ENCODE measurements around the gene MLLT11. TPM values are rescaled to one million over a fixed set of nuclear protein-coding genes. Genes with fewer than 3 reads are reported as not detected.

The MLLT11 gene
- total and polyA plus RNA-seq, 10 of the 15 experiments (the other 5 are each of a cell fraction or from before 2014, with no cell fraction given) = 6.2 to 27.3 (median 9.2) TPM

- Histone ChIP-seq H2AFZ (ENCODE audit: control insufficient read depth, low read depth, low read length) (no peak overlapping the region), H3K4me2 (ENCODE audit: control insufficient read depth, insufficient read depth) (no peak overlapping the region), H3K4me3 (no peak overlapping the region), H3K9ac (ENCODE audit: control insufficient read depth, insufficient read depth, low read length) (no peak overlapping the region), H3K4me1 (ENCODE audit: control insufficient read depth, insufficient read depth, low read length) (peaks cover 4% of the 10 kb centered on the region; the same call in 1 of the 2 replicates), H3K27me3 (replicated peaks in 1 of 2; ENCODE audit: control insufficient read depth in 2 of 2, insufficient read depth in 2 of 2, low read length in 1 of 2) (no peaks in the 10 kb centered on the region), H3K9me3 (replicated peaks; ENCODE audit: control insufficient read depth, insufficient read depth, low read length) (no peaks in the 10 kb centered on the region), H3K27ac (ENCODE audit: control insufficient read depth, insufficient read depth) (no peak overlapping the region), H3K36me3 (ENCODE audit: control insufficient read depth in 2 of 2, insufficient read depth in 2 of 2, low read length in 1 of 2) (no peaks in the 10 kb centered on the region), H4K20me1 (ENCODE audit: control insufficient read depth, insufficient read depth) (no peaks in the 10 kb centered on the region), H3K79me2 (ENCODE audit: control insufficient read depth, insufficient read depth, low read length) (peaks cover 26% of the 10 kb centered on the region)
- WGBS (ENCODE audit: insufficient coverage, insufficient replicate concordance, low lambda C conversion rate, missing lambda C conversion rate) = 86% methylated on average over 3 of the region's 3 CpGs
- POLR2A ChIA-PET = interaction anchor here (0.5 to 5.1 kb wide), 2 partner anchors 8 to 283 kb away, joined by 3 to 38 read pairs; partner anchors contain the start of gene GABPB2
- intact Hi-C loops (cut with micrococcal nuclease; ENCODE audit: unreplicated experiment) = no loop called here
- CTCF ChIA-PET = interaction anchor here (0.7 to 7.4 kb wide), 4 partner anchors 8 to 577 kb away, joined by 4 to 76 read pairs (median 16); partner anchors contain the start of genes C1orf56 and GABPB2
- no peak for TF ChIP-seq STAT3 (IDR thresholded peaks at IDR 0.05; ENCODE audit: low read depth, low read length)
- TF ChIP-seq CEBPZ (IDR thresholded peaks at IDR 0.05; ENCODE audit: low read depth, low read length) = no peak
- TF ChIP-seq JUND (IDR thresholded peaks at IDR 0.05; ENCODE audit: low read depth, low read length) = no peak
- no peak for TF ChIP-seq SPI1 (IDR thresholded peaks at IDR 0.05; ENCODE audit: borderline replicate concordance, insufficient read depth, low read depth, low read length)
- TF ChIP-seq, protein P1, sequence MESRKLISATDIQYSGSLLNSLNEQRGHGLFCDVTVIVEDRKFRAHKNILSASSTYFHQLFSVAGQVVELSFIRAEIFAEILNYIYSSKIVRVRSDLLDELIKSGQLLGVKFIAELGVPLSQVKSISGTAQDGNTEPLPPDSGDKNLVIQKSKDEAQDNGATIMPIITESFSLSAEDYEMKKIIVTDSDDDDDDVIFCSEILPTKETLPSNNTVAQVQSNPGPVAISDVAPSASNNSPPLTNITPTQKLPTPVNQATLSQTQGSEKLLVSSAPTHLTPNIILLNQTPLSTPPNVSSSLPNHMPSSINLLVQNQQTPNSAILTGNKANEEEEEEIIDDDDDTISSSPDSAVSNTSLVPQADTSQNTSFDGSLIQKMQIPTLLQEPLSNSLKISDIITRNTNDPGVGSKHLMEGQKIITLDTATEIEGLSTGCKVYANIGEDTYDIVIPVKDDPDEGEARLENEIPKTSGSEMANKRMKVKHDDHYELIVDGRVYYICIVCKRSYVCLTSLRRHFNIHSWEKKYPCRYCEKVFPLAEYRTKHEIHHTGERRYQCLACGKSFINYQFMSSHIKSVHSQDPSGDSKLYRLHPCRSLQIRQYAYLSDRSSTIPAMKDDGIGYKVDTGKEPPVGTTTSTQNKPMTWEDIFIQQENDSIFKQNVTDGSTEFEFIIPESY (IDR thresholded peaks at IDR 0.05) = no peak
- TF ChIP-seq, protein P2, sequence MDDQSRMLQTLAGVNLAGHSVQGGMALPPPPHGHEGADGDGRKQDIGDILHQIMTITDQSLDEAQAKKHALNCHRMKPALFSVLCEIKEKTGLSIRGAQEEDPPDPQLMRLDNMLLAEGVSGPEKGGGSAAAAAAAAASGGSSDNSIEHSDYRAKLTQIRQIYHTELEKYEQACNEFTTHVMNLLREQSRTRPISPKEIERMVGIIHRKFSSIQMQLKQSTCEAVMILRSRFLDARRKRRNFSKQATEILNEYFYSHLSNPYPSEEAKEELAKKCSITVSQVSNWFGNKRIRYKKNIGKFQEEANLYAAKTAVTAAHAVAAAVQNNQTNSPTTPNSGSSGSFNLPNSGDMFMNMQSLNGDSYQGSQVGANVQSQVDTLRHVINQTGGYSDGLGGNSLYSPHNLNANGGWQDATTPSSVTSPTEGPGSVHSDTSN (IDR thresholded peaks at IDR 0.05; ENCODE audit: insufficient replicate concordance, low read depth, low read length) = no peak
- TF ChIP-seq RAD51 (IDR thresholded peaks at IDR 0.05) = no peak
- DNase-seq (ENCODE audit: low read depth, low spot score) (no peak), ATAC-seq (no peak), FAIRE-seq (no peak)
- in situ Hi-C loops (cut with MboI) = no loop called here
- SMC1A ChIA-PET (ENCODE audit: uncharacterized antibody, unreplicated experiment) = interaction anchor here (1.9 to 3.1 kb wide), 2 partner anchors 8 to 94 kb away, joined by 6 to 22 read pairs; partner anchors contain the start of genes GABPB2 and TNFAIP8L2
- BruUV-seq (replicated peaks) = no TSS peak
- RAD21 ChIA-PET (ENCODE audit: unreplicated experiment) = interaction anchor here (0.5 to 1.8 kb wide), 4 partner anchors 8 to 94 kb away, joined by 3 to 7 read pairs (median 4); partner anchors contain the start of genes GABPB2 and TNFAIP8L2
Observed at GRCh38 chr1:151062741-151063371, 2.7 kb downstream of the MLLT11 start.

Measured in GM12878 (cell line).